Measurements from ENCODE around the gene SHROOM4.

Gene SHROOM4

GRCh38 chrX:50700921-50701320, 113.1 kb downstream of the SHROOM4 start:
- DNase-seq = no peak

GRCh38 chrX:50698944-50699343, 115.0 kb downstream of the SHROOM4 start:
- no peak for DNase-seq

- DNase-seq = no peak
Measured at GRCh38 chrX:50697691-50698090, 116.3 kb downstream of the SHROOM4 start.

GRCh38 chrX:50691820-50692219, 122.2 kb downstream of the SHROOM4 start:
- DNase-seq = peak; percentile 67

GRCh38 chrX:50684871-50685270, 129.1 kb downstream of the SHROOM4 start:
- no peak for DNase-seq

GRCh38 chrX:50680990-50681389, 133.0 kb downstream of the SHROOM4 start:
- no peak for DNase-seq

GRCh38 chrX:50677789-50678188, 136.2 kb downstream of the SHROOM4 start:
- DNase-seq = no peak

- DNase-seq = no peak
Measured at GRCh38 chrX:50671661-50672060, 142.3 kb downstream of the SHROOM4 start.

- DNase-seq = no peak
Measured at GRCh38 chrX:50668860-50669259, 145.1 kb downstream of the SHROOM4 start.

- DNase-seq = no peak
Measured at GRCh38 chrX:50648156-50648555, 165.8 kb downstream of the SHROOM4 start.

GRCh38 chrX:50644496-50644895, 169.5 kb downstream of the SHROOM4 start:
- DNase-seq = no peak

GRCh38 chrX:50643525-50644137, 170.4 kb downstream of the SHROOM4 start:
- no peak for DNase-seq

- DNase-seq = no peak
Measured at GRCh38 chrX:50638123-50638522, 175.9 kb downstream of the SHROOM4 start.

- no peak for DNase-seq
Measured at GRCh38 chrX:50635817-50636365, 178.1 kb downstream of the SHROOM4 start.

- DNase-seq = no peak
Measured at GRCh38 chrX:50635162-50635561, 178.8 kb downstream of the SHROOM4 start.

GRCh38 chrX:50629774-50630173, 184.2 kb downstream of the SHROOM4 start:
- DNase-seq = no peak

GRCh38 chrX:50627696-50628095, 186.3 kb downstream of the SHROOM4 start:
- DNase-seq = no peak

- DNase-seq = no peak
Measured at GRCh38 chrX:50626432-50626831, 187.6 kb downstream of the SHROOM4 start.

- peak; percentile 64 for DNase-seq
Measured at GRCh38 chrX:50622751-50623150, 191.2 kb downstream of the SHROOM4 start.

- DNase-seq = no peak
Measured at GRCh38 chrX:50618788-50619558, 195.0 kb downstream of the SHROOM4 start.

GRCh38 chrX:50617183-50617582, 196.8 kb downstream of the SHROOM4 start:
- no peak for DNase-seq

- no peak for DNase-seq
Measured at GRCh38 chrX:50615570-50616158, 198.3 kb downstream of the SHROOM4 start.

- no peak for DNase-seq
Measured at GRCh38 chrX:50614460-50614859, 199.5 kb downstream of the SHROOM4 start.

GRCh38 chrX:50613846-50614245, 200.1 kb downstream of the SHROOM4 start:
- DNase-seq = no peak
